ENCODE data around the gene VANGL2. TPM values are rescaled to one million over a fixed set of nuclear protein-coding genes. Genes with fewer than 3 reads are reported as not detected.

VANGL2 gene
- polyA plus RNA-seq, 1 experiment: 0.33 TPM

DNA sequence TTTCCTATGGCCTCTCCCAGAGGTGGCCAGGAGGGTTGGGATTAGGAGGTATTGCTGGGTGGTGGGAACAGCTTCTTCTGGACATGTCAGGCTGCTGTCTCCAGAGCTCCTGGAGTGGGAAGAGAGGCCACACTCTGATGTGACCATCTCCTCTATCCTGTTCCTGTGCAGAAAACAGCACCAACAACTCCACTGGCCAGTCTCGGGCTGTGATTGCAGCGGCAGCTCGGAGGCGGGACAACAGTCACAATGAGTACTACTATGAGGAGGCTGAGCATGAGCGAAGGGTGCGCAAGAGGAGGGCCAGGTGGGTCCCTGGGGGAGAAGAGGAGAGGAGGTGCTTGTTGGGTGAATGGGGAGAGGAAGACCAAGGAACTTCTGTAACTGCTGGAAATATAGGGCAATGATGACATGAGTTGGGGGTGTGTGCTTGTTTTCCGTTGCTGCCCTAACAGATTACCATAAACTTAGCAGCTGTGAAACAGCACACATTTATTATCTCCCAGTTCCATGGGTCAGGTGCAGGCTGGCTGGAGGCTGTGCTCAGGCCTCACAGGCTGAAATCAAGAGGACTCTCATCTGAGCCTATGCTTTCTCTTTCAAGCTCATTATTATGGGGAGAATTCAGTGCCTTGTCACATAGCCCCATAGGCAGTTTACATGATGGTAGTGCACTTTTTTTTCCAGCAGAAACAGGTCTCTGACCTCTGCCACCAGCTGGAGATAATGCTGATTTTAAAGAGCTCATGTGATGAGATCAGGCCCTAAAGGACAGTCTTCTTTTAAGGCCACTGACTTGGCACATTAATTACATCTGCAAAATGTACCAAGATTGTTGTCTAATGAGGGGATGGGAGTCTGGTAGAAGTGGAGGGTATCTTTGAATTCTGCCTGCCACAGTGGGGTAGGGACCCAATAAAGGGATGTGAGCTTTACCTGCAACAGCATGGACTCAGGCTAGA, 20.8 kb downstream of the VANGL2 start:
- ChIA-PET CTCF (interaction anchor here (0.6 to 1.1 kb wide), 2 partner anchors 10 to 215 kb away, joined by 3 to 5 read pairs; no protein-coding TSS in a partner anchor), POLR2A (no interaction called here)
- TF ChIP-seq, protein P1, sequence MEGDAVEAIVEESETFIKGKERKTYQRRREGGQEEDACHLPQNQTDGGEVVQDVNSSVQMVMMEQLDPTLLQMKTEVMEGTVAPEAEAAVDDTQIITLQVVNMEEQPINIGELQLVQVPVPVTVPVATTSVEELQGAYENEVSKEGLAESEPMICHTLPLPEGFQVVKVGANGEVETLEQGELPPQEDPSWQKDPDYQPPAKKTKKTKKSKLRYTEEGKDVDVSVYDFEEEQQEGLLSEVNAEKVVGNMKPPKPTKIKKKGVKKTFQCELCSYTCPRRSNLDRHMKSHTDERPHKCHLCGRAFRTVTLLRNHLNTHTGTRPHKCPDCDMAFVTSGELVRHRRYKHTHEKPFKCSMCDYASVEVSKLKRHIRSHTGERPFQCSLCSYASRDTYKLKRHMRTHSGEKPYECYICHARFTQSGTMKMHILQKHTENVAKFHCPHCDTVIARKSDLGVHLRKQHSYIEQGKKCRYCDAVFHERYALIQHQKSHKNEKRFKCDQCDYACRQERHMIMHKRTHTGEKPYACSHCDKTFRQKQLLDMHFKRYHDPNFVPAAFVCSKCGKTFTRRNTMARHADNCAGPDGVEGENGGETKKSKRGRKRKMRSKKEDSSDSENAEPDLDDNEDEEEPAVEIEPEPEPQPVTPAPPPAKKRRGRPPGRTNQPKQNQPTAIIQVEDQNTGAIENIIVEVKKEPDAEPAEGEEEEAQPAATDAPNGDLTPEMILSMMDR (IDR thresholded peaks at IDR 0.05; ENCODE audit: insufficient read depth, low read depth, low read length): no peak
- 0 out of 2 replicates have a peak, but pooled peaks cover 2% of the 10 kb centered on the region for H3K27me3 ChIP-seq (ENCODE audit: control insufficient read depth, insufficient read depth, low read length)
- no peak for DNase-seq (ENCODE audit: low read depth)
- H3K4me3 ChIP-seq (ENCODE audit: low read depth, low read length): no peak overlapping the region
- H3K36me3 ChIP-seq (ENCODE audit: control insufficient read depth, insufficient read depth, low read length): no peaks in the 10 kb centered on the region

DNA sequence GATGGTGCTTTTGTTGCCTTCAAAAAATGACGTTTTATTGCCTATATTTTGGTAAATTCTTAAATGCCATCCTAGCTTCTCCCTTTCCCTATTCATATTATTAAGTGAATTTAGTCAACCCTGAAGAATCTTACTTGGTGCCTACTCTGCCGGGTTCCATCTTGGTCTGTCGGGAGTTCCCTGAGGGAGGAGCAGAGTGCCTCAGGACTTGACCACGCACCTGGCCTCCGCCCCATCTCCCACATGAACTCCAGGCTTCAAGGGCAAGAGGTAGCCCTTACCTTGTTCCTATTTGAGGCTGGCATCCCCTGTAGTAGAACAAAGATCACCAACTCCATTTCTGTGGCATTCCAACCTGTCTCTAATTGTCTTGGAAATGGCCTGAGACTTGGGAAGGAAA, 21.5 kb downstream of the VANGL2 start:
- TF ChIP-seq, protein P1 (IDR thresholded peaks at IDR 0.05; ENCODE audit: insufficient read depth, low read depth, low read length): no peak
- Histone ChIP-seq H3K27me3 (ENCODE audit: control insufficient read depth, insufficient read depth, low read length) (0 out of 2 replicates have a peak, but pooled peaks cover 2% of the 10 kb centered on the region), H3K36me3 (ENCODE audit: control insufficient read depth, insufficient read depth, low read length) (no peaks in the 10 kb centered on the region), H3K4me3 (ENCODE audit: low read depth, low read length) (no peak overlapping the region)
- ChIA-PET POLR2A (no interaction called here), CTCF (interaction anchor here (0.6 to 1.1 kb wide), 2 partner anchors 9 to 216 kb away, joined by 3 to 5 read pairs; no protein-coding TSS in a partner anchor)
- no peak for DNase-seq (ENCODE audit: low read depth)

DNA sequence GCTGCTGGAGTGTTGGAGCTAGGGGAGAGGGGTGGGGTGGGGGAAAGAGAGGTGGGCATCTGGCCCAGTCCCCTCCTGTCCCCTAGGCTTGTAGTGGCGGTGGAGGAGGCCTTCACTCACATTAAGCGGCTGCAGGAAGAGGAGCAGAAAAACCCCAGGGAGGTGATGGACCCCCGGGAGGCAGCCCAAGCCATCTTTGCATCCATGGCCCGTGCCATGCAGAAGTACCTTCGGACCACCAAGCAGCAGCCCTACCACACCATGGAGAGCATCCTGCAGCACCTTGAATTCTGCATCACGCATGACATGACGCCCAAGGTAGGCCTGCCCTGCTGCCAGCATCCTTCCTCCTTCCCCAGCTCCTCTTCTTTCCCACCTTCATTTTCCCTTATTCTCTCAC, 23.6 kb downstream of the VANGL2 start:
- no peaks in the 10 kb centered on the region for H3K36me3 ChIP-seq (ENCODE audit: control insufficient read depth, insufficient read depth, low read length)
- no peaks in the 10 kb centered on the region; the same call in 1 of the 2 replicates for H3K27me3 ChIP-seq (ENCODE audit: control insufficient read depth, insufficient read depth, low read length)
- no peak overlapping the region for H3K4me3 ChIP-seq (ENCODE audit: low read depth, low read length)
- DNase-seq (ENCODE audit: low read depth): no peak
- TF ChIP-seq, protein P1 (IDR thresholded peaks at IDR 0.05; ENCODE audit: insufficient read depth, low read depth, low read length): no peak
- POLR2A ChIA-PET: no interaction called here
- CTCF ChIA-PET: no interaction called here

DNA sequence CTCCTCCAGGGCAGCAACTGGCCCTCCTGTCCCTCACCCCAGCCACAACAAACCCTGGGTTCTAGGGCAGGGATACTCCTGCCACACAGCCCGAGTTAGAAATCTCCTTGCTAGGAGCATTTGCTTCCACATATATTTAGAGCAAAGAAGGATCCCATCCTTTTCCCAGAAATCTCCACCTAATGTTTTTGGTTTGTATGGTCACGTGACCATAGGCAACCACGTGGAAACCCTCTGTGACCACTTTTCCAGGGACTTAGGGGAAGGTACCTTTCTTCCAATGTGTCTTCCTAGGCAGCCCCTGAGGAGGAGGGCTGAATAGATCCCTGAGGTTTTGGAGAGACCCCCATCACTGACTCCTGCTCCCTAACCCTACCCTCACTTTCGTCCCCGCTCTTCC, 25.5 kb downstream of the VANGL2 start:
- TF ChIP-seq, protein P1 (IDR thresholded peaks at IDR 0.05; ENCODE audit: insufficient read depth, low read depth, low read length): no peak
- no peak for DNase-seq (ENCODE audit: low read depth)
- H3K36me3 ChIP-seq (ENCODE audit: control insufficient read depth, insufficient read depth, low read length): no peaks in the 10 kb centered on the region
- ChIA-PET CTCF (no interaction called here), POLR2A (no interaction called here)
- no peaks in the 10 kb centered on the region; the same call in 1 of the 2 replicates for H3K27me3 ChIP-seq (ENCODE audit: control insufficient read depth, insufficient read depth, low read length)
- no peak overlapping the region for H3K4me3 ChIP-seq (ENCODE audit: low read depth, low read length)

DNA sequence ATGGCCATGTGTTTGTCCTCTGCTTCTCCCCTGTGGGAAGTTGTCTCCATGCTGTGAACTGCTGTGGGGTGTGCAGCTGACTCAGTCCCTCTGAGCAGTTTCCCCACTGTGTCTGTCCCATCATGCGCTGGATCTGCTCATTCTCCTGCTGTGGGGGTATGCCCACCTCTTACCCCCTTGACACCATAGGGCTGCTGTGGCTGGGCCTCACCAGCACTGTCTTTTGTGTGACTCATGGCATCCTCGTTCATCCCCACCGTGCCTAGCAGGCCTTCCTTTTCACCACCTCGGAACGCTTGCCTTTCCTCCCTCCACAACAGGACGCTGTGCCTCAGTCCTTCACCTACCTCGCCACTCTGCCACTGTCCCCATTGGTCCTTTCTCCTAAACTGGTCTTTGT, 27.3 kb downstream of the VANGL2 start:
- H3K27me3 ChIP-seq (ENCODE audit: control insufficient read depth, insufficient read depth, low read length): no peaks in the 10 kb centered on the region; the same call in 1 of the 2 replicates
- no peaks in the 10 kb centered on the region for H3K36me3 ChIP-seq (ENCODE audit: control insufficient read depth, insufficient read depth, low read length)
- DNase-seq (ENCODE audit: low read depth): no peak
- no peak overlapping the region for H3K4me3 ChIP-seq (ENCODE audit: low read depth, low read length)
- ChIA-PET POLR2A (no interaction called here), CTCF (interaction anchor here (1.2 to 2.2 kb wide), 3 partner anchors 9 to 182 kb away, joined by 5 to 16 read pairs (median 5); no protein-coding TSS in a partner anchor)
- TF ChIP-seq, protein P1 (IDR thresholded peaks at IDR 0.05; ENCODE audit: insufficient read depth, low read depth, low read length): no peak
